GM19025 (cell line): Measurements from ENCODE around the gene ATG4B.
"Not testable (repeated sequence)": the region's sequence is repeated elsewhere in the genome, so short reads cannot be mapped to it uniquely, and the experiment has no call there.

ENCODE experiments used
- ATAC-seq: cut with Tn5 transposase; IDR thresholded peaks from one replicate; pipeline ENCODE4 v1.9.1; 2021; ENCODE audit warnings: mild to moderate bottlenecking, low read depth, moderate library complexity; ENCODE audit not compliant: unreplicated experiment

The ATG4B gene

DNA sequence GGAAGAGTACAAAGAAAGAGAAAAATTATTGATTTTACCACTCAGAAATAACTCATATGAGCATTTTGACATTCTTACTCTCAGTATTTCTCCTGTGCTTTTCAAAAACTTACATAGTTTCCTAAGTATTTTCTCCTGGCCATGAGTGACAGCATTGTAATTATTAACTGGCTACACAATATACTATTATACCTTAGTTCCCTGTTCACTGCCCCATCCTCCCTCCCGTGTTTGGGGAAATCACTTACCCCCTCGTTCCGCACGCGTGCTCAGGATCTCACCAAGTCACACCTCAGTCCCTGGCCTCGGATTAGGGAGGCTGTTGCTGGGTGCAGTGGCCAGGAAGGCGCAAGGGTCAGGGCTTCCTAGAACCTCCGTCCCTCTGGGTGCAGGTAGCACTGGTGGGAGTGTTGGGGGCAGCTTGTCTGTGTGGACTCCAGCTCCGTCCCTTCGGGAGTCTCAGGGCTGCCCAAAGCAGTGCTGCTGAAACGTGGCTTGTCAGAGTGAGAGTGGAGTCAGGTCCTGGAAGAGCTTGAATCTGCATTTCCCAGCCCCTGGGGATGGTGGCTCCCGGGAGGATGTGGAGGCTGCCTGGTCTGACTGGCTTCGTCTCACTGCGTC, 23.2 kb downstream of the ATG4B start:
- ATAC-seq, result no peak

DNA sequence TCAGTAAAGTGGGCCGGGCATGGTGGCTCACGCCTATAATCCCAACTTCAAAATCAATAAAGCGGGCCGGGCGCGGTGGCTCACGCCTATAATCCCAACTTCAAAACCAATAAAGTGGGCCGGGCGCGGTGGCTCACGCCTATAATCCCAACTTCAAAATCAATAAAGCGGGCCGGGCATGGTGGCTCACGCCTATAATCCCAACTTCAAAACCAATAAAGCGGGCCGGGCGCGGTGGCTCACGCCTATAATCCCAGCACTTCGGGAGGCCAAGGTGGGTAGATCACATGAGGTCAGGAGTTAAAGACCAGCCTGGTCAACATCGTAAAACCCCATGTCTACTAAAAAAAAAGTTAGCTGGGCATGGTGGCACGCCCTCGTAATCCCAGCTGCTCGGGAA, 25.2 kb downstream of the ATG4B start:
- ATAC-seq, result not testable (repeated sequence)

DNA sequence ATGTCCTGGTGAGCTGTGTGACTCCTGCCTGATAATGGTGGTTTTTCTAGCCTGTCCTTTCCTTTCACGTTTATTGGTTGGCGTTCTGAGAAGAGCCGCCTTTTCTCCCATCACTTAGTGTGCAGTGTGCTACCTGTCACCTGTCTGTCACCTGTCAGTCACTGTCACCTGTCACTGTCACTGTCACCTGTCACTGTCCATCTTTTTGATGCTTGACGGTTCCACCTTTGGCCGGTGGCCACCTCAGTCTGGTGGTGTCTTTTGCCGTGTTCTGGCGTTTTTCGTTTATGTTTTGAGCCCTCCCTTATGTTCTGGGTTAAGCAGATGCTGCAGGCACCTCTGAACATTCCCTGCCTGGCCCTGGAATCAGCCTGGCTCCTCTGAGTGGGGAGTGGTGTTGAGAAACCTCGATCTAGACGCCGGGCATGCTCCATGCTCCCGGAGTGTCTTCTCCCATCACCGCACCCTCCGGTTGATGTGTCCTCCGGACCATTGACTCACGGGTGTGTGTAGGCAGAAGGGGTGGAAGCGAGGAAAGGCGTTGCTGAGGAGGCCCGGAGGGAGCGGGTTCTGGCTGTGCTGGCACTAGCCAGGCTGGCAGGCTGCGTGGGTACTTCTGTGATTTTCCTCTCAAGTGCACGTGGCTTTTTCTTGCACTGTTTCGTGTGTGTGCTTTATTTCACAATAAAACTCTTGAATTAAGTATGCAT, 28.4 kb downstream of the ATG4B start:
- no peak for ATAC-seq

DNA sequence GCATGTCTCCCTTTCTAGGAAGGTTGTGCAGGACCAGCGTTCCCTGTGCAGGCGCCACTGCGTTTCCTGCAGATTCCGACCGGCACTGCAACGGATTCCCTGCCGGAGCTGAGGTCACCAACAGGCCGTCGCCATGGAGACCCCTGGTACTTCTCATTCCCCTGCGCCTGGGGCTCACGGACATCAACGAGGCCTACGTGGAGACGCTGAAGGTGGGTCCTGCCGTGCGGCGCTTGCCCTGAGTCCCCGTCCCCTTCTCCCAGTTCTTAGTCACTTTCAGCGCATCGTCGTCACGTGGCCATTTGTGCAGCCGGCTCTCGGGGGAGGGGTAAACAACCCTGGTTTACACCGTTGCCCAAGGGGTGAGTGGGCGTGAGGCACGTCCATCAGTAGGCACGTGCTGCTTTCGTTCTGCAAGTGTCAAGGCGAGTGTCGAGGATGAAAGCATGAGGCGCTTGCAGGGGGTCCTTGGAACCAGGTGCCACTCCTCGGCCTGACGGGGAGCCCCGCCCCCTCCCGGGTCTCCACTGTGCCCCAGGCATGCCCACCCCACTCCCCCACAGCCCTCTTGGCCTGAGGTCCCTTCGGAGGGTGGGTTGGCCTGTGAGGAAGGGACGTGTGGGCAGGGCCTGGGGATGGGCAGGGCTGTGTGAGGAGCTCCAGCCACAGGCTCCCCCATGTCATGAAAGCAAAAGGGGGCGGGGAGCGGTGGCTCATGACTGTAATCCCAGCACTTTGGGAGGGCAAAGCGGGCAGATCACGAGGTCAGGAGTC, 29.3 kb downstream of the ATG4B start:
- no peak for ATAC-seq

DNA sequence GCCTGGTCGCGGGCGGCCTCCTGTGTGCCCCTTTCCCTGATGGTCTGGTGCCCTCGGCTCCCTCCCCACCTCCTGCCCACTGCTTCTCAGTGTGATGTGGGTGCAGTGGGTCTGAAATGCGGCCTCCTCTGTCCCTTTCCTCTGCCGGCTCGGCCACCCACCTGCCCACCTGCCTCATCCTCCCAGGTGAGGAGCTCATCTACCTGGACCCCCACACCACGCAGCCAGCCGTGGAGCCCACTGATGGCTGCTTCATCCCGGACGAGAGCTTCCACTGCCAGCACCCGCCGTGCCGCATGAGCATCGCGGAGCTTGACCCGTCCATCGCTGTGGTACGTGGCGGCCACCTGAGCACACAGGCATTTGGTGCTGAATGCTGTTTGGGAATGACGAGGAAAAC, 30.9 kb downstream of the ATG4B start:
- ATAC-seq, result no peak

DNA sequence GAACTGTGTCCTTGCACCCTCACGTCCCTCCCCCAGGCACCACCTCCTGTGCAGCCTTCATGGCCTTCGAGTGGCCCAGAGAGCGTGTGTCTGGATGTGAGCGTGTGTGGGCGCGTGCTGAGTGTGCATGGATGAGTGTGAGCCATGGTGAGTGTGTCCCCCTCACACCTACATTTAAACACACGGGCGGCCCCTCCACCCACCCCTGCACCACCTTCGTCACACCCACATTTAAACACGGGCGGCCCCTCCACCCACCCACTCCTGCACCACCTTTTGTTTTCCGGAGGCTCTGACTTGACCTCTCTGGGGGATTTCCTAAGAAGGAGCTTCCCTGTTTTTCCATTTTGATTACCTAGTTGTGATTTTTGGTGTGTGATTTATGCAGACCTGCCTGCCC, 31.3 kb downstream of the ATG4B start:
- ATAC-seq, result no peak

DNA sequence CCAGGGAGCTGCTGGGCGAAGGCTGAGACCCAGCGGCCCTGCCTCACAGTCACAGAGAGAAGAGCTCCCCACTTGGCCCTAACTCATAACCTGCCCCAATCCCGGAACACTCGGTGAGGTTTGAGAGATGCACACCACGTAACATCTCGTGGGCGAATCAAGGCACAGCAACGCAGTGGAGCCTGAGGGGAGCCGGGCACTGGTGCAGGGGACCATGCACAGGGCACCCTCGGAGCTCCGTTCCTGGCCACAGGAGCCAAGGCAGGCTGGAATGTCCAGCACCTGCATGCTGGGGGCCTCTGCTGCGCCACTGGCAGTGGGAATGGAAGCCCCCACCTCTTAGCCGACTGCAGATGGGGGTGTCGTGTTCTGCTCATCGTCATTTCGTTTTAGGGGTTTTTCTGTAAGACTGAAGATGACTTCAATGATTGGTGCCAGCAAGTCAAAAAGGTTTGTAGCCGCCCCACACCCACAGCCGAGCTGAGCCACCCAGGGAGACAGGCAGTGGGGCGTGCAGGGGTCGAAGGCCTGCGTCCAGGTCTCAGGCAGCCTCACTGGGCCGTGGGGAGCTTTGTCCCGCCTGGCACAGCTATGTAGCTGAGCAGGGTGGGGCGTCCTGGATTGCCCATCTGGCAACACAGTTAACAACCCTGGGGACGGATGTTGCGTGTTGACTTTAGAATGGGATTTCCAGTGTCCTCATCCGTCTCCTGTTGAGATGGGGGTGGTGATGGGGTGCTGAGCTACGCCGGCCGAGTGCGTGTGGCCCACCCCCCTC, 33.0 kb downstream of the ATG4B start:
- no peak for ATAC-seq

DNA sequence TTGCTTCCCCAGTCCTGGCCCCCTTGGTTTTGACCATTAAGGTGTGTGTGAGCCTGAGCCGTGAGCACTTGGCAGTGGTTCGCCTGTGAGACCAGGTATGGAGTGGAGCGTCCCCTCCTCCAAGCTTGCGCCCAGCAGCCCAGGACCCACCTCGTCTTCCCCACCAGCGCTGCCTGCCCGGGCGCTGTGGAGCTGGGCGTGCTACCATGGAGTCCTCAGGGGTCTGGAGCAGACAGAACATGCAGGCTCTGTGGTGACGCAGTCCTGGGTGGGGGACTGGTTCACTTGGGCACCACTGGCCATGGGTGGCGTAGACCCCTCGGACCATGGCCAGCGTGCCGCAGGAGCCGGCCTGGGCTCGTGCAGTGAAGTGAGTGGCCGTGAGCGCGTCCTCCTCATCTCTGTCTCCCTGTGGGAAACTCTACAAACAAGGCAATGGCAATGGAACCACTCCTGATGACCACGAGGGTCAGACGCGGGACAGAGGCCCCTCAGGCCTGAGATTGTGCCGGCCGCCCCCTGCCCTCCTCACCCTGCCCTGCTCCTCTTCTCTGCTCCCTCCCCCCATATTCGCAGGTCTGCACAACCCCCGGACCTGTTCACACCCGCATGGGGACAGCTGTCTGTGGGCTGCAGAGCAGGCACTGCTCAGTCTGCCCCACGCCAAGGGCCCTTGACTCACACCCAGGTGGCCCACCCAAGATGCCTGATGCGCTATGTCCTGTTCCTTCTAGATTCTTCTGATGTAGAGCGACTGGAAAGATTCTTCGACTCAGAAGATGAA, 34.2 kb downstream of the ATG4B start:
- ATAC-seq, result no peak

DNA sequence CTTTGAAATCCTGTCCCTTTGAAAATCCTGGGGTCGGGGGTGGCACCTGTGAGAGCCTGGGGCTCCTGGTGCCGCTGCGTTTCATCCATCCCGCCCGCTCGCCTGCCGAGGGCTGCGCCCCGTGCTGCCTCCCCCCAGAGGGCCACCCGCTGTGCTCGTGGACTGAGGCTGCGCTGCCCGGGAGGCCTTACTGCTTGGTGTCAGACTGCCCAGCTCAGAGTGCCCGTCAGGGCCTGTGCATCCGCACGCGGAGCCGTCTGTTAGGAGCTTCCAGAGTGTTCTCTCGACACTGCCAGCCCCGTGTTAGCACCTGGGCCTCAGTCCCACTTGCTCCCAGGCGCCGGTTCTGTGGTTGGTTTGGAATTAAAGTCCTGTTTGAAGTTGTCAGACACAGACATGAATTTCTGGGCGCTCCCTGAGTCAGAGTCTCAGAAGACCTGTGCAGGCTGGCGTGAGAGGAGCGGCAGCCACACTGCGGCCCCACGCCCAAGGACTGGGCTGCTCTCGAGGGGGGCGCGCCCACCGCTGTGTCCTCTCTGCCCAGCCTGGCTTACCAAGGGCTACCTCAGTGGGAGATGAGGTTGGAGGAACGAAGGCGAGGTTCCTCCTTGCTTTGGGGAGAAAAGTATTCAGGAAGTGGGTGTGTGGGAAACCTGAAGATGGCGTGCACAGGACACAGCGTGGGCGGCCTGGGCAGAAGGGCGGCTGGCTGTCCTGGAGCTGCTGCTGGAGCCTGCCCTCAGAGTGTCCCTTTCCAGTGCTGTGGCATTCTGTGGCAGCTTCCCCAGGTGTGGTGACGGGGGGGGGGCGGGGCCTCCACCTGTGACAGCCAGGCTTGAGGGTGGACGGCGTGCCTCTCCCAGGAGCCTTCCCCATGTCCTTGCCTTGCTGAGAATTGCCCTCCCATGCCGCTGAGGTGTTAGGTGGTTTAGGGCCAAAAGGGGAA, 35.0 kb downstream of the ATG4B start:
- ATAC-seq, result no peak

DNA sequence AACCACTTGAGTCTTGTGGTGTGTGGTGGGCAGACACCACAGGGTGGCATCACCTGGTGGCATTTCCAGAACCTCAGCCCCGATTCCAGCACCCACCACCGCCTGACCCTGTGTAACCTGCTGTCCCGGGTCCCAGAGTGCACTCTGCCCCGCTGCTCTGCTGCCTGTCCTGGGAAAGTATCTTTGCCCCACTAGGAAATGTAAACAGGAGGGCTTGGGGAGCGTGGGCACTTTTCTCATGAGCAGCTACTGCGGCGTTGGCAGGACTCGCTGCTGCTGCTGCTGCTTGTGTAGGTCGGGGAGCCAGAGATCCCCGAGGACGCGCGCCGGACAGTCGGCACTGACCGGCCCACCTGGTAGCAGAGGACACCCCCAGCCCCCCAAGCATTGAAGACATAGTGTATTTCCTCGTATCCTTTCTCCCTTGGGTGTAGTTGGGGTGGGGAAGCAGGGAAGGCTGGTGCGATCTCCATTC, 35.7 kb downstream of the ATG4B start:
- ATAC-seq, result no peak

DNA sequence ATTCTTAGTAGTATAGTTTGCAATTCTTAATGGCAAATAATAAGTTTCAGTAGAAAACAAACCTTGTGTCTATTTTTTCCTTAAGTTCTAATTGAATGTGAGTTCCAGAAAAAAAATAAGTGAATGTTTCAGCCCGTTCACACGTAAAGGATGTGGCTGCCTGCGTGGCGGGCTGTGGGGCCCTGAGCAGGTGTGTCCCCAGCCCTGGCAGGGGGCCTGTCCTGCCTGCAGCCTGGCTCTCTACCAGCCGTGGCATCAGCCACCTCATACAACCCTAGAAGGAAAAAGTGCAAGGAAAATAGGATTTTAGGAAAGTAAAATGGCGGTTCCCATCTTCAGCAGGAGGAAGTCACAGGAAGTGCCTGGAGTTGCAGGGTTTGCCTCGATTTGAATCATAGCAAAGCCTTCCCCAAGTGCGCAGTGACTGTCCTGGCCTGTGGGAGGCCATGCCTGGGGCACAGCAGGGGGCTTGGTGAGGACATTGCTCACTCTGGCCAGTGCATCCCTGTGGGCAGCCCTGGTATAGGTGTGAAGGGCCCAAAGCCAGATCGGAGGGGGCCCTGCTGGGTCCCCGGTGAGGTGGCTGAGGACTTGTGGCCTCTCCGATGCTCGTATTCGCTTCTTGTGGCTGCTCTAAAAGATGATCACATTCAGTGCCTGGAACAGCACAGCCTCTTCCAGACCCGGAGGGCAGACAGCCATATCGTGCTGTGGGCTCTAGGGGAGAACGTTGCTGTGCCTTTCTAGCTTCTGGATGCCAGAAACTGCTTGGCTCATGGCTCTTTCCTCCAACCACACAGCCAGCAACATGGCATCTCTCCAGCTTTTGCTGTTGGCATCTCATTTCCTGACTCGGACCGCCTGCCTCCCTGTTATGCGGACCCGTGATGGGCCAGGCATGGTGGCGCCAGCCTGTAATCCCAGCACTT, 36.6 kb downstream of the ATG4B start:
- ATAC-seq, result no peak

DNA sequence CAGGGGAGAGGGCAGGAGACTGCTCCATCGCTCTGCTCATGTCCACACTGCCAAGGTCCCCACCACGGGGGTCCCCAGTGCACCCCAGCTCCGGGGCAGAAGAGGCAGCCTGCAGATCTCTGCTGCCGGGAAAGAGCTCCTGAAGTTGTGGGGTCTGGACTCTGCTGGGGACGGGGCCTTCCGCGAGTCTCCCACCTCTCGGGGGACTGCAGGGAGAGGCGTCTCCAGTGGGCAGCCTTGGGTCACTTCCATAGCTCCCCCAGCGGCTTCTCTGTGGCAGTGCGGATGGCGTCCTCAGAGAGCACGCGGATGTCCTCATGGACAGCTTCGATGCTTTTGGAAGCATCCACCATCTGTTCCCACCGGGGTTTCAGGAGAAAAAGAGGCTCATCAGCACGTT, 38.4 kb downstream of the ATG4B start:
- no peak for ATAC-seq

DNA sequence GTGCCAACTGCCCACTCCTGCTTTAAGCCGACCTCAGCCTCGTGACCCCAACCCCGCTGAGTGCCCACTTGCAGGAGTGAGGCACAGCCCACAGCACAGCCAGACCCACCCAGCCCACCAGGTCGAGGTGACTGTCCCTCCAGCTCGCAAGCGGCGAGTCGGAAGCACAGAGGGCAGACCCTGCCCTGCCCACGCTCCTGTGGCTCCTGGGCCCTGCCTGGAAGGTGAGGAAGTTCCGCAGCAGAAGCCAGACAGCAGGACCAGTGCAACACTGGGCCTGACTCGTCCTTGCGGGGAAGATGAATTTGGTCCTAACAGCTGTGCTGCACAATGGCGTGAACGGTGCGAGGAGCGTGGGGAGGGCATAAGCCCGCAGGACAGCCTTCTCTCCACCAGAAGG, 39.2 kb downstream of the ATG4B start:
- no peak for ATAC-seq

DNA sequence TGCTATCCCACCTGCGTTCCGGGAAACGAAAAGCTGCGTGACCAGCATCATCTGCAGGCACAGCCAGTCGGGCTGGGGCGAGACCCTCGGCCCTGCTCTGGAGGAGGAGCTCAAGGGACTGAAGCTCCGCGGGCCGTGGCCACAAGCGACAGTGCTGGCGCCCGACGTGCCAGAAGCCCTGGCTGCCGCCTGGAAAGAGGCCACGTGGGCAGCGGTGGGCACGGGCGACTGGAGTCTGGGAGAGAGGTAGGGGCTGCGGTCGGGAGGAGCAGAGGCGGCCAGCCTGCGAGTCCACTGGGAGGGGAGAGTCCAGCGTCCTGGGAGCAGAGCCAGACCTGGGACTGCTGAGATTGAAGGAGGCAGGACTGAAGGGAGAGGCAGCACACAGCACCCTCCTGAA, 39.9 kb downstream of the ATG4B start:
- no peak for ATAC-seq

DNA sequence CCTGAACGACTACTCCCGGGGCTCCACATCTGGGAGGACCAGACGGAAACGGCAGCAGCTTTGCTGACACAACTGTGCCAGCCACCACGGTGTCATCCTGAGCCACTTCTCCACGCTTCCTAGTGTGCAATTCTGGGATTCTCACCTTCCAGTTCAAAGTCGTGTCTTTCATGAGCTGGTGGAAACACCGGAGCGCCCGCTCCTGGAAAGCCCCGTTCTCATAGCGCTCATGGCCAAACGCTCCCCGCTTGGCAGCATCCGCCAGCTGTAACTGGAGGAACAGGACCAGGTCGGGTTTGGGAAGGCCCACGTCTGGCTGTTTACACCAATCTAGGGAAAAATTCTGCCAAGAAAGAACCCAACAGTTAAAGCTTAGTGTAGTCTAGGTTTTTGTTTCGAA, 40.8 kb downstream of the ATG4B start:
- no peak for ATAC-seq

DNA sequence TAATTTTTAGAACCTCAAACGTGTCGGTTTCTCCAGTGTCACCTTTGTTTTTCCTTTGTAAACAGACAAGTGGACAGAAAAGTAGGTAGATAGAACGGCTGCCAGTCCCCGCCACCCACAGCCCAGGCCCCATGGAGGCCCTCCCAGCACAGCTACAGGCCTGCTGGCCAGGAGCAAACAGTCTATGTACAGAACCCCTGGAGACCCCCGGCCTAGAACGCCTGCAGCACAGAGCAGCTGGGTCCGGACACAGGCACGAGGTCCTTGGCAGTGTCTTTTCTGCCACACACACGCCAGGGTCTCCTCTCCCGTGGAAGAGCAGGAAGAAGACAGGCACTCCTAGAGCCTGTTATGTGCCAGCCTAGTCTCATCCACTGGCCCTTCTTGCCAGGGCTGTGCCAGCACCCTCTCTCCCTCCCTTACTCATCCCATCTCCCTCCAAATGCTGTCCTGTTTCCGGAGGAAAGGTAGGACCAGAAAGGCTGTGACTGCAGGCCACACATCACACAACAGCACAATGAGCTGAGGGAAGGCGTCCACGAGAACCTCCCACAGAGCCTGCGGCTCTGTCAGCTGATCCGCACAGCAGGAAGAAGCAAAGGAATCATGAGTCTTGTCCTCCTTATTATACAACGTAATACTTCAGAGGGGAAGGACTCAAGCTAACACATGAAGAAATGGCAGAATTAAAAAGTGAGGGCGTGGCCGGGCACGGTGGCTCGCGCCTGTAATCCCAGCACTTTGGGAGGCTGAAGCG, 41.5 kb downstream of the ATG4B start:
- no peak for ATAC-seq

DNA sequence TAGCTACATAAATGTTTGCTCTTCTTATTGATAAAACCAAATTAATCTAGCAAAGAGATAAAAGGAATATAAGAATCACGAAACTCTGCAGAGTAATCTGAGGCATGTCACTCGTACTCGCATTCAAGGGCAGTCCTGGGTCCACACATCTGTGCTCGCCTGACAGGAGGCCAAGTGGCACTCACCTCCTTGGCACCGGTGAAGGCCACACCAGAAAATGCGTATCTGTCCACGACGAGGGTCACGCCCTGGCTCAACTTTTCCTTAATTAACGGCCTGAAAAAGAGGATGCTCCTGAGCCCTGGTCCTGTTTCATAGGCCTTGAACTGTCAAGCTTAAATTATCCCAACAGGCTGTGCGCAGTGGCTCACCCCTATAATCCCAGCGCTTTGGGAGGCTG, 42.6 kb downstream of the ATG4B start:
- ATAC-seq, result no peak
